ENCODE data around the gene FZR1.
"Not testable (repeated sequence)": the region's sequence is repeated elsewhere in the genome, so short reads cannot be mapped to it uniquely, and the experiment has no call there.

The FZR1 gene

GRCh38 chr19:3544058-3544376 lies 37.9 kb downstream of the FZR1 start:
- DNase-seq (ENCODE audit: low read depth in 2 of 2, low spot score in 1 of 2): no peak

GRCh38 chr19:3544742-3545668 lies 38.9 kb downstream of the FZR1 start:
- DNase-seq (ENCODE audit: low read depth in 2 of 2, low spot score in 1 of 2): peak; percentile 42 to 70

- no peak for DNase-seq (ENCODE audit: low read depth in 2 of 2, low spot score in 1 of 2)
These were observed 39.5 kb downstream of the FZR1 start for GRCh38 chr19:3545669-3546034.

- DNase-seq (ENCODE audit: low read depth in 2 of 2, low spot score in 1 of 2): no peak
These were observed 40.0 kb downstream of the FZR1 start for GRCh38 chr19:3546119-3546518.

- DNase-seq (ENCODE audit: low read depth in 2 of 2, low spot score in 1 of 2): no peak
These were observed 41.2 kb downstream of the FZR1 start for GRCh38 chr19:3547301-3547731.

- no peak for DNase-seq (ENCODE audit: low read depth in 2 of 2, low spot score in 1 of 2)
These were observed 41.7 kb downstream of the FZR1 start for GRCh38 chr19:3547767-3548282.

GRCh38 chr19:3548606-3549005 lies 42.5 kb downstream of the FZR1 start:
- DNase-seq (ENCODE audit: low read depth in 2 of 2, low spot score in 1 of 2): no peak

- no peak for DNase-seq (ENCODE audit: low read depth in 2 of 2, low spot score in 1 of 2)
These were observed 43.7 kb downstream of the FZR1 start for GRCh38 chr19:3549816-3550215.

GRCh38 chr19:3550947-3551791 lies 45.1 kb downstream of the FZR1 start:
- DNase-seq (ENCODE audit: low read depth in 2 of 2, low spot score in 1 of 2): no peak

GRCh38 chr19:3551792-3552095 lies 45.6 kb downstream of the FZR1 start:
- DNase-seq (ENCODE audit: low read depth in 2 of 2, low spot score in 1 of 2): no peak

GRCh38 chr19:3554254-3555083 lies 48.4 kb downstream of the FZR1 start:
- DNase-seq (ENCODE audit: low read depth in 2 of 2, low spot score in 1 of 2): no peak

GRCh38 chr19:3555653-3556422 lies 49.7 kb downstream of the FZR1 start:
- DNase-seq (ENCODE audit: low read depth in 2 of 2, low spot score in 1 of 2): no peak

GRCh38 chr19:3556423-3556977 lies 50.4 kb downstream of the FZR1 start:
- no peak for DNase-seq (ENCODE audit: low read depth in 2 of 2, low spot score in 1 of 2)

- DNase-seq (ENCODE audit: low read depth in 2 of 2, low spot score in 1 of 2): peak; percentile 33 to 54
These were observed 50.9 kb downstream of the FZR1 start for GRCh38 chr19:3556978-3557460.

- DNase-seq (ENCODE audit: low read depth in 2 of 2, low spot score in 1 of 2): peak; percentile 86 to 89
These were observed 51.5 kb downstream of the FZR1 start, which contains the start of gene MFSD12 for GRCh38 chr19:3557461-3558248. Gene MFSD12, minus strand, starts transcription at chr19:3557586. Its CDS starts 183 bp downstream, at chr19:3557403.

- DNase-seq (ENCODE audit: low read depth in 2 of 2, low spot score in 1 of 2): no peak
These were observed 57.8 kb downstream of the FZR1 start for GRCh38 chr19:3563709-3564524.

- DNase-seq (ENCODE audit: low read depth in 2 of 2, low spot score in 1 of 2): no peak
These were observed 59.0 kb downstream of the FZR1 start for GRCh38 chr19:3565139-3565538.

GRCh38 chr19:3570042-3570441 lies 63.9 kb downstream of the FZR1 start:
- DNase-seq (ENCODE audit: low read depth in 2 of 2, low spot score in 1 of 2): not testable (repeated sequence)
